Dermis microvascular lymphatic vessel endothelial cell (primary cell): ENCODE results near the gene CLIP1. TPM values are rescaled to one million over a fixed set of nuclear protein-coding genes. Genes with fewer than 3 reads are reported as not detected.
"Not testable (repeated sequence)": the region's sequence is repeated elsewhere in the genome, so short reads cannot be mapped to it uniquely, and the experiment has no call there.

ENCODE experiments used
- DNase-seq, 2 donors: peaks; one replicate each; pipeline versions ENCODE4 v3.0.0 to v3.0.0-alpha.2; 2010; ENCODE audit warnings: low read depth in 2 of 2
- total RNA-seq: library from RNA; depleted of rRNA; stranded (reverse); fragments of >200 nt; gene quantifications from 2 replicates; pipeline ENCODE4 v1.2.1, GENCODE V29; 2014

Gene CLIP1
- total RNA-seq, 1 donor from 2014 or later, result 22.6 TPM

GRCh38 chr12:122397981-122398380 lies 24.5 kb downstream of the CLIP1 start:
- DNase-seq, result not testable (repeated sequence)

DNA sequence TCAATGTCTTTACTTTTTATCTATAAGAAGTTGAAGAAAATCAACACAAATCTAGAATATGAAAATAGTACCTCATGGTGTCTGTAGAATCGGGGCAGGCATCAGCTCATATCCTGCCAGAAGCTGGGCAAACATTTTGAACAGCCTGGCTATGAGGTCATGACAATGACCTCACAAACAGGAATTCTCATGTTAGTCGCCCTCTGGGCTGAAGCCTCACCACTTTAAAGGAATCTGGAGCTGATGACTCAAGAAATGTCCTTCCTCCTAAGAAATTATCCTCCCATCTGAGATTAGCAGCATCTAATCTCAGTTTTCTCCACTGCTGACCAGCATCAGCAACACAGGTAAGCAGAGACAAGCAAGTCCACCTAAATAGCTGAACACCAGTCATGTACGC lies 27.1 kb downstream of the CLIP1 start:
- DNase-seq, result peak in 1 of 2 donors; percentile 68

GRCh38 chr12:122394626-122395194 lies 27.8 kb downstream of the CLIP1 start:
- DNase-seq, result no peak

- no peak for DNase-seq
Measured at GRCh38 chr12:122393817-122394216, 28.7 kb downstream of the CLIP1 start.

- DNase-seq, result no peak
Measured at GRCh38 chr12:122392411-122392810, 30.1 kb downstream of the CLIP1 start.

DNA sequence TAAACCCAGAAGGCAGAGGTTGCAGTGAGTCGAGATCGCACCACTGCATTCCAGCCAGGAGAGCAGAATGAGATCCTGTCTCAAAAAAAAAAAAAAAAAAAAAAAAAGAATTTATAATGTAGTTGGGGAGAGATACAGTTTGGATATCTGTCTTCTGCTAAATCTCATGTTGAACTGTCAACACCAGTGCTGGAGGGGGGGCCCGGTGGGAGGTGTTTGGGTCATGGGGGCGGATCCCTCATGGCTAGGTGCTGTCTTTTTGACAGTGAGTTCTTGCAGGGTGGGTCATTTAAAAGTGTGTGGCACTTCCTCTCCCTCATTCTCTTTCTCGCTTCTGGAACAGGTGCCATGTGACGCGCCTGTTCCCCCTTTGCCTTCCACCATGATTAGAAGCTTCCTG lies 32.8 kb downstream of the CLIP1 start:
- no peak for DNase-seq

- no peak for DNase-seq
Measured at GRCh38 chr12:122387887-122388286, 34.6 kb downstream of the CLIP1 start.

- DNase-seq, result no peak
Measured at GRCh38 chr12:122385171-122386016, 37.1 kb downstream of the CLIP1 start.

- DNase-seq, result no peak
Measured at GRCh38 chr12:122382919-122383350, 39.5 kb downstream of the CLIP1 start.

DNA sequence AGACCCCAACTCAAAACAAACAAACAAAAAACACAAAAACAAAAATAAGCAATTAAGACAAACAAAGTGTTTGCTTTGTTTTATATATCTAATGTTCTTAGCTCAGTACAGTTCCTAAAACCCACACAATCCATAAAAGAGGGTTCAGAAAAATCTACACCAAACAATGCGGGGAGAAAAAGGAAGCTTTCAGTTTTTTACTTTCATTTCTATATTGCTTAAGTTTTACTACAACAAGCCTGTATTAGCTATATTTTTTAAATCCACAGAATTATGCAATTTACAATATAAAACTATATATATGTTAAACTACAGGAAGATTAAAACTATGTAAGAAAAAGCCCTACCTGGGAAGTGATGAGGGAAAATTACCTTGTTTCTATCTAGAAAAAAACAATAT lies 41.4 kb downstream of the CLIP1 start:
- DNase-seq, result no peak

DNA sequence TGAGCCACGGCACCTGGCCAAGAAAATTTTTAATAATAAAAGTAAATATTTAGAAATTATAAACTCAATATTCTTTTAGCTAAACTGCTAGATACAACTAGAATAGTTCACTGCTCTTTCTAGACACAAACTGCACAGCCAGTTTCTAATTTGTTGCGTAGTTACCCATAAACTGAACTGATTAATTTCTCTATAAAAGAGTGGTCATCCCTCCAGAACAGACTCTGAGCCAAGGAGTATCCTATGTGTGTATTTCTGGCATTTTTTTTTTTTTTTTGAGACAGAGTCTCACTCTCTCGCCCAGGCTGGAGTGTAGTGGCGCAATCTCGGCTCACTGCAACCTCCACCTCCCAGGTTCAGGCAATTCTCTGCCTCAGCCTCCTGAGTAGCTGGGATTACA lies 45.7 kb downstream of the CLIP1 start:
- DNase-seq, result not testable (repeated sequence)

DNA sequence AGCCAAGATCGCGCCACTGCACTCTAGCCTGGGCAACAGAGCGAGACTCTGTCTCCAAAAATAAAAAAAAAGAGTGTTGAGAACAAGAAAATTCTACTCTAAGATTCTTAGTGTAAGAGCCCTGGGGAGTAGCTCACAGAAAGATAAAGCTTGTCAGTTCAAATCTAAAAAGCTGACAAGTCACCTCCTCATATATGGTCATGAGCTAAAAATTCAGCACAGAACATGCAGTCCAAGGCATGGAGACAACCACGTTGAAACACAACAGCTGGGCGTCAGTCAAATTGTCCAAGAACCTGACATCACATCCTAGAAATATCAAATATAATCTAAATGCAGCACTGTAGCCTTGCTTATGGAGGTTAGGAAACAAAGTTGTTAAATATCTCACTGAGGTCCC lies 47.8 kb downstream of the CLIP1 start:
- DNase-seq, result no peak

DNA sequence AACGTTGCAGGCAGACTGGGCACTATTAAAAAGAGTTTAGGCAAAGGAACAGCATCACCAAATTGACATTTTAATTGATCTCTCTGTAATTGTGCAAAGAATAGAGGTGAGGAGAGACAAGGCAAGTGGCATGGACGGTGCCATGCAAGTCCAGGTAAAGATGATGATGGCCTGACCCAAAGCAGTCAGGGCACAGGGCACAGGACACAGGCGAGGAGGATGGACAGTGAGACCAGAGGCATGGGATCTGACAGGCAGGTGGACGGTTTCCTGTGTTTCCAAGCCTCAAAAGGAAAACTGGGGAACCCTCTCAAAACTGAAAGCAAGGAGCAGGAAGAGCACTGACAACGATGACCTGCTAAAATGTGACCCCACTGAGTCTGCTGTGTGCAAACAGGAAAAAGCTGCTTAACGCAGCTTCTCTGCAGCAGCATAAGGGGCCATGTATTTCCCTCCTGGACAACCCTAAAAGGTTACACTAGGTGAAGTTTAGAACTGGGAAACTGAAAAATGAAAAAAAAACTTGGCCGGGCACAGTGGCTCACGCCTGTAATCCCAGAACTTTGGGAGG lies 50.9 kb downstream of the CLIP1 start:
- peak; percentile 52 to 53 for DNase-seq

GRCh38 chr12:122368361-122369073 lies 54.0 kb downstream of the CLIP1 start:
- DNase-seq, result peak; percentile 56 to 74

GRCh38 chr12:122367632-122368031 lies 54.8 kb downstream of the CLIP1 start:
- DNase-seq, result not testable (repeated sequence)

DNA sequence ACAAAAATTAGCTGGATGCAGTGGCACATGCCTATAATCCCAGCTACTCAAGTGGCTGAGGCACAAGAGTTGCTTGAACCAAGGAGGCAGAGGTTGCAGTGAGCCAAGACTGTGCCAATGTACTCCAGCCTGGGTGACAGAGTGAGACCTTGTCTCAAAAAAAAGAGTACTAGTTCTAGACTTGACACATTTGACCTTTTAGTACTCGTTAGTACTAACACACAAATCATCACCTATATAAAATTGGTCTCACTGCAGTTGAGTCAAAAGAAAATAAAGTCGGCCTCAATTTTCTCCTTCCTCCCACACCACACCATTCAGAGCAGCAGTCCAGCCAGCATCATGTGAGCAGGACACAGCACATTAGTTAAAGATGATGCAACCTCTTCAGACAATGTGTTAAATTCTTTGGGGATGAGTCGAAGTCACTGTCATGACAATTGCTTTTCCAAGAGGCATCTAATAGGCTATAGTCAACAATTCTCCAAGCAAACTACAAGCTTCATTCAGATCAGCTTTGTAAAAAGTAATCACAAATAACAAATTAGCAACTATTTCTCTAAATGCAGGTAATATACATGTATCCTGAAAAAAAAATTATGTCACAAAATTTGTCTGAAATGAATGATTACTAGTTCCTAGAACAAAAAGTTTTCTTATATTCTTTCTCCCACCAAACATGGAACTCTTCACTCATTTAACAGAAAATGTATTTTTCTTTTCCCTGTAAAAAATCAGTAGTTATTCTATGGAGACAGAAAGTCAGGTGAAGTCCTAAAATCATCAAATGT lies 55.6 kb downstream of the CLIP1 start:
- peak; percentile 91 to 93 for DNase-seq

GRCh38 chr12:122365226-122365625 lies 57.2 kb downstream of the CLIP1 start:
- DNase-seq, result peak in 1 of 2 donors; percentile 68

GRCh38 chr12:122363782-122364181 lies 58.7 kb downstream of the CLIP1 start:
- DNase-seq, result no peak

GRCh38 chr12:122362755-122363154 lies 59.7 kb downstream of the CLIP1 start:
- DNase-seq, result no peak

DNA sequence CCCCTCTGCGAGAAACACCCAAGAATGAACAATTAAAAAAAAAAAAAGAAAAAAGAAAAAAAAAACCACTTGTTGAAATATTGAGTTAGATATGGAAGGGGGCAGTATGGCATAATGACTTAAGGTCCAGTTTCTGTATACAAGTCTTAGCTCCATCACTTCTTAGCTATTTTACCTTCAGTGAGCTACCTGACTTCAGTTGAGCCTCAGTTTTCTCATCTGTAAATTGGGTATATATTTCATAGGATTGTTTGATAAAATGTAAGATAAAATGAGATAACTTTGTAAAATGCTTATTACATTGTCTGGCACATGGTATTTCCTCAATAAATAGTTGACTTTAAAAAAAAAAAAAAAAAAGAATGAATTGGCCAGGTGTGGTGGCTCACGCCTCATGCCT lies 64.1 kb downstream of the CLIP1 start:
- DNase-seq, result not testable (repeated sequence)

GRCh38 chr12:122357536-122357935 lies 64.9 kb downstream of the CLIP1 start:
- DNase-seq, result not testable (repeated sequence)
